Esophagus (tissue), 2 donors: ENCODE results near the gene UBE2L5. TPM values are rescaled to one million over a fixed set of nuclear protein-coding genes. Genes with fewer than 3 reads are reported as not detected.

Source experiments
- H3K27ac ChIP-seq, 2 donors: one replicate each; pipeline ENCODE4 v1.5.1; 2013; ENCODE audit warnings: low read depth in 2 of 2, mild to moderate bottlenecking in 2 of 2, inconsistent platforms in 1 of 2, low read length in 1 of 2, moderate library complexity in 1 of 2
- H3K27me3 ChIP-seq, 2 donors: one replicate each; pipeline ENCODE4 v1.6.1; 2013; ENCODE audit warnings: low read length in 2 of 2, control low read depth in 1 of 2, mild to moderate bottlenecking in 1 of 2; ENCODE audit not compliant: insufficient read depth in 2 of 2, control insufficient read depth in 1 of 2
- H3K36me3 ChIP-seq, 2 donors: one replicate each; pipeline ENCODE4 v1.6.1; 2013; ENCODE audit warnings: low read length in 1 of 2; ENCODE audit not compliant: control insufficient read depth in 2 of 2, insufficient read depth in 2 of 2
- H3K4me1 ChIP-seq, 2 donors: one replicate each; pipeline ENCODE4 v1.6.1; 2013; ENCODE audit warnings: low read length in 1 of 2; ENCODE audit not compliant: control insufficient read depth in 2 of 2, insufficient read depth in 2 of 2
- H3K4me3 ChIP-seq, 2 donors: one replicate each; pipeline ENCODE4 v1.5.1; 2013; ENCODE audit warnings: low read length in 2 of 2, mild to moderate bottlenecking in 2 of 2, low read depth in 1 of 2, moderate library complexity in 1 of 2
- H3K9me3 ChIP-seq, 2 donors: one replicate each; pipeline ENCODE4 v1.6.1; 2013; ENCODE audit warnings: mild to moderate bottlenecking in 2 of 2, low read depth in 1 of 2, low read length in 1 of 2, moderate library complexity in 1 of 2; ENCODE audit not compliant: control insufficient read depth in 2 of 2, insufficient read depth in 1 of 2
- WGBS, 2 donors: extraction: QIAGEN DNeasy Blood & Tissue Kit; methylation state at CpG; one replicate each; pipeline ENCODE4 v1.1.7; 2013; 5-methylcytosine and 5-hydroxymethylcytosine counted together
- polyA plus RNA-seq, 2 donors: library from polyadenylated mRNA; stranded (reverse); fragments of 200-250 nt; gene quantifications; one replicate each; pipeline ENCODE4 v1.2.3, GENCODE V29; 2013
- donor health status: healthy with polysubstance abuse.
- donor health status: Bipolar disorder and iron deficiency.

Gene UBE2L5
- polyA plus RNA-seq, result under 1 TPM; 0.06 to 0.45 TPM

DNA sequence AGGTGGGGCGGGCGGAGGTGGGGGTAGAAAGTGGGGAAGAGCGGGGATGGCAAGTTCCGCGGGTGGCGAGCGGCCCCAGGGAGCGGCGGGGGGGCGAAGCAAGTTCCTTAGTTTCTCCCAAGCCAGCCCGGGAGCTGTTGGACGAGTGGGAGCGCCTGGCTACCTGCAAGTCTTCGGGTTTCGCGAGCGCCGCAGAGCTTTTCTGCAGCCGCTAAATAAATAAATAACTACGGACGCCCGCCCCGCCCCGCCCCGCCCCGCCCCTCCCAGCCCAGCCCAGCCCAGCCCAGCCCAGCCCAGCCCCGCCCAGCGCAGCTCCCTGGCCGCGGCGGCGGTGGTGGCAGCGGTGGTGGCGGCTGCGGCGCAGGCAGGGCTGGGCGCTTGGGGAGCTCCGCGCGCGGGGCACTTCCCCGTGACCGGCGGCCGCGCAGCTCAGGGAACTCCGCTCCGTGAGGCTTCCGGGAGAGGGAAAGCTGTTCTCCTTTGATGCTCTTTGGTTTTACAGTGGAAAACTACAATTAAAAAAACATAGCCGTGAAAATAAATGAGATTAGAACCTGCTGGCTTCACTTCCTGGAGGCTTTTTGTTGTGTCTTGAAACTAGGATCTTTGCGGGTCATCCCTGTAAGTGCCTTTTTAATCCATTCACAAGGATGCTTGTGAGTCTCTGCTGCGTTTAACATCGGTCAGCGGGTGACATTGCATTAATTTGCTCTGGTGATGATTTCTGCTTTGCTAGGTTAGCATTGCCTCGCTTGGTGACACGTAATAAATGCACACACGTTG lies at the start of gene UBE2L5:
TSS of gene UBE2L5 (plus strand) at position 440 of the 786 bp plus-strand sequence. CDS start 5,498 bp downstream, outside the sequence.
- Histone ChIP-seq H3K36me3 (no peaks in the 10 kb centered on the region), H3K4me3 (peak within 1 kb of the TSS; percentile 46 to 54), H3K4me1 (peaks cover 0 to 7% of the 10 kb centered on the region in 2 donors), H3K27me3 (no peaks in the 10 kb centered on the region), H3K27ac (peak within 1 kb of the TSS; percentile 92 to 93), H3K9me3 (no peaks in the 10 kb centered on the region)
- 0 to 2% methylated on average over 28 to 56 of the region's 57 CpGs for WGBS, 2 donors

GRCh38 chr13:30373727-30374126 lies 48.6 kb upstream of the UBE2L5 start:
- Histone ChIP-seq H3K9me3 (no peaks in the 10 kb centered on the region), H3K4me3 (no peak overlapping the region), H3K36me3 (no peaks in the 10 kb centered on the region), H3K4me1 (peaks cover 3 to 14% of the 10 kb centered on the region in 2 donors), H3K27me3 (no peaks in the 10 kb centered on the region), H3K27ac (peak overlapping the region in 1 of 2 donors; percentile 35)
- WGBS, 2 donors, result 76 to 81% methylated on average over 9 of the region's 9 CpGs

DNA sequence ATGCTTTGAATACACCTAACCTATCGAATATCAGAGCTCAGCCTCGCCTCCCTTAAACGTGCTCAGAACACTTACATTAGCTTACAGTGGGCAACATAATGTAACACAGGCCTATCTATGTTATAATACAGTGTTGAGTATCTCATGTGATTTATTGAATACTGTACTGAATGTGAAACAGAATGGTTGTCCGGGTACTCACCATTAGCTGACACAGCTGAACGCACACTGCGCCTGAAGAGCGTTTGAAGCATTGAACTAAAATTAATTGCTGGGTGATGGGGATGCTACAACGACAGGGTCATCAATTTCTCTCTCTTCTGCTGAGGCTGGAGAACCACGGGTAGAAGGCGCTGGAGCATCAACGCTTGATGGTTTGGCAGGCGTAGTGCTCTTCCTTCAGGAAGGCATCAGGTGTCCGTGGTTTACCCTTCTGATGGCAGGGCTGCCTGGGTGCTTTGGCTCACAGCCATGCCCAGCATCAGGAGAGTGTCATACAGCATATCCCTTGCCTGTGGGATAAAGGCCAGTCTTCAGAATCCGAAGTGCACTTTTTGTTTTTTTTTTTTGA lies 46.9 kb upstream of the UBE2L5 start:
- Histone ChIP-seq H3K4me3 (no peak overlapping the region), H3K9me3 (no peaks in the 10 kb centered on the region), H3K27ac (no peak overlapping the region), H3K4me1 (peaks cover 3 to 13% of the 10 kb centered on the region in 2 donors), H3K36me3 (no peaks in the 10 kb centered on the region), H3K27me3 (no peaks in the 10 kb centered on the region)
- WGBS, 2 donors, result 81 to 86% methylated on average over 14 of the region's 14 CpGs

DNA sequence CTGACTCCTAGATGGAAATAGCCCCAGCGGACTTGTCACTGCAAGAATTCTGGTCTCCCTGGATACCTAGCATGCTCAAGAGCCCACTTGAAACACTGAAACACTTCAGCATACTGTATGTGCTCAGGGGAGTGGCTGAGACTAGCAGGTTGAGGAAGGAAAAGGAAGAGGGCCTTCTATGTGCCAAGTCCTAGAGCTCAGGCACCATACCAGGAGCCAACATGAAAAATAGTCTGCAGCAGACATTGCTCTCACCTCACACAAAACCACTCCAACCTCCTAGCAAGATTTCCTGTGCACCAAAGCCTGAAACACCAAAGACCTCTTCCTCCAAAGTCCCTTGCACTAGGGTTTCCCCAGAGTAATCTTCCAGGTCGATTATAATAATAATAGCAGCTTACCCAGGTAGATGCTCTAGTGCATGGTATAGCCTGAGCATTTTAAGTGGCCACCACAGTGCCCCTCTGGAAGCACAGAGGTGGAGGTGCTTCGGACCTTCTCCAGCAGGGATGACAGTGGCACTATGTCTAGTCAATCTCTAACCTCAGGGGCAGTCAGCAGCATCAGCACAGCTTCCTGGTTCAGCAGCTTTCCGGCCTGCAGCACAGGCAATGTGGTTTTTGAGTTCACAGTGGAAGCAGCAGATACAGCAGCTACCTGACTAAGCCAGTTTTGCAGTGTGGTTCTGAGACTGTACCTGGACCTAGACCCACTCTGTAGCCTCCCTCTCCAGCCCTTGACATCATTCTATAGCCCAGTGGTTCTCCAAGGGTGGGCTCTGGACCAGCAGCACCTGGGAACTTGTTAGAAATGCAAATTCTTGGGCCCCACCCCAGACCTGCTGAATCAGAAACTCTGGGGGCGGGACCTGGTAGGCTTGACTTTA lies 45.6 kb upstream of the UBE2L5 start:
- Histone ChIP-seq H3K27ac (peak overlapping the region; percentile 27 to 61), H3K27me3 (no peaks in the 10 kb centered on the region)
- 53 to 56% methylated on average over 5 of the region's 5 CpGs for WGBS, 2 donors

GRCh38 chr13:30377312-30377685 lies 45.0 kb upstream of the UBE2L5 start:
- Histone ChIP-seq H3K4me3 (no peak overlapping the region), H3K9me3 (no peaks in the 10 kb centered on the region), H3K36me3 (no peaks in the 10 kb centered on the region), H3K27ac (peak overlapping the region; percentile 27 to 61), H3K4me1 (peaks cover 3 to 7% of the 10 kb centered on the region in 2 donors), H3K27me3 (no peaks in the 10 kb centered on the region)
- 81 to 82% methylated on average over 2 of the region's 2 CpGs for WGBS, 2 donors

More for the DNA sequence above, 45.6 kb upstream of the UBE2L5 start:
- H3K9me3 ChIP-seq, result no peaks in the 10 kb centered on the region
- peaks cover 3 to 7% of the 10 kb centered on the region in 2 donors for H3K4me1 ChIP-seq
- no peaks in the 10 kb centered on the region for H3K36me3 ChIP-seq
- H3K4me3 ChIP-seq, result no peak overlapping the region

- peaks cover 3 to 11% of the 10 kb centered on the region in 2 donors for H3K4me1 ChIP-seq
- H3K4me3 ChIP-seq, result no peak overlapping the region
- H3K36me3 ChIP-seq, result no peaks in the 10 kb centered on the region
- H3K27me3 ChIP-seq, result no peaks in the 10 kb centered on the region
- no peak overlapping the region for H3K27ac ChIP-seq
- no peaks in the 10 kb centered on the region for H3K9me3 ChIP-seq
- 99 to 100% methylated on average over 2 of the region's 2 CpGs for WGBS, 2 donors
These were observed 44.1 kb upstream of the UBE2L5 start for GRCh38 chr13:30378191-30378590.

DNA sequence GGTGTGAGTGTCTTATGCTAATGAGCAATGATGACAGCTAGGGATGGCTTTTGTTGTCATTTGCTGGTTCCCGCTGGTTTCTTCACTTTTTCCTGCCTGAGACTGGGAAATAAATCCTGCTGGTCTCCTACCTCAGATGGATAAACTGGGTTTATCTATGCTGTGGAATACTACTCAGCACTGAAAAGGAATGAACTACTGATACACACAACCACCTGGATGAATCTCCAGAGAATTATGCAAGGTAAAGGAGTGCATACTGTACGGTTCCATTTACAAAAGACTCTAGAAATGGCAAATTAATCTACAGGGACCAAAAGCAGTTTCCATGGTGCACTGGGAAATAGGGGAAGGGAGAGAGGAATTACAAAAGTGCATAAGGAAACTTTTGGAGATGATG lies 41.2 kb upstream of the UBE2L5 start:
- no peak overlapping the region for H3K4me3 ChIP-seq
- 97% methylated on average over 2 of the region's 2 CpGs for WGBS, 2 donors
- no peak overlapping the region for H3K27ac ChIP-seq
- no peaks in the 10 kb centered on the region for H3K9me3 ChIP-seq
- peaks cover 0 to 11% of the 10 kb centered on the region in 2 donors for H3K4me1 ChIP-seq
- H3K27me3 ChIP-seq, result no peaks in the 10 kb centered on the region
- H3K36me3 ChIP-seq, result no peaks in the 10 kb centered on the region

- WGBS, 2 donors, result 37 to 55% methylated on average over 6 of the region's 6 CpGs
- H3K4me1 ChIP-seq, result peaks cover 0 to 4% of the 10 kb centered on the region in 2 donors
- H3K27ac ChIP-seq, result no peak overlapping the region
- no peaks in the 10 kb centered on the region for H3K27me3 ChIP-seq
- H3K4me3 ChIP-seq, result no peak overlapping the region
- H3K9me3 ChIP-seq, result no peaks in the 10 kb centered on the region
- no peaks in the 10 kb centered on the region for H3K36me3 ChIP-seq
These were observed 39.3 kb upstream of the UBE2L5 start for GRCh38 chr13:30382836-30383525.
